ENCODE measurements around the gene GCHFR. TPM values are rescaled to one million over a fixed set of nuclear protein-coding genes. Genes with fewer than 3 reads are reported as not detected.

Gene GCHFR
- polyA plus RNA-seq, 3 donors, result 19.1 to 46.7 (median 45.9) TPM

- TF ChIP-seq, protein P1, sequence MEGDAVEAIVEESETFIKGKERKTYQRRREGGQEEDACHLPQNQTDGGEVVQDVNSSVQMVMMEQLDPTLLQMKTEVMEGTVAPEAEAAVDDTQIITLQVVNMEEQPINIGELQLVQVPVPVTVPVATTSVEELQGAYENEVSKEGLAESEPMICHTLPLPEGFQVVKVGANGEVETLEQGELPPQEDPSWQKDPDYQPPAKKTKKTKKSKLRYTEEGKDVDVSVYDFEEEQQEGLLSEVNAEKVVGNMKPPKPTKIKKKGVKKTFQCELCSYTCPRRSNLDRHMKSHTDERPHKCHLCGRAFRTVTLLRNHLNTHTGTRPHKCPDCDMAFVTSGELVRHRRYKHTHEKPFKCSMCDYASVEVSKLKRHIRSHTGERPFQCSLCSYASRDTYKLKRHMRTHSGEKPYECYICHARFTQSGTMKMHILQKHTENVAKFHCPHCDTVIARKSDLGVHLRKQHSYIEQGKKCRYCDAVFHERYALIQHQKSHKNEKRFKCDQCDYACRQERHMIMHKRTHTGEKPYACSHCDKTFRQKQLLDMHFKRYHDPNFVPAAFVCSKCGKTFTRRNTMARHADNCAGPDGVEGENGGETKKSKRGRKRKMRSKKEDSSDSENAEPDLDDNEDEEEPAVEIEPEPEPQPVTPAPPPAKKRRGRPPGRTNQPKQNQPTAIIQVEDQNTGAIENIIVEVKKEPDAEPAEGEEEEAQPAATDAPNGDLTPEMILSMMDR (IDR thresholded peaks at IDR 0.05), result no peak
- H3K27me3 ChIP-seq (ENCODE audit: control insufficient read depth in 2 of 2, insufficient read depth in 2 of 2, low read length in 2 of 2), result no peaks in the 10 kb centered on the region
- no peaks in the 10 kb centered on the region for H3K4me1 Mint-ChIP-seq
- no peaks in the 10 kb centered on the region for H3K9me3 Mint-ChIP-seq
- H3K36me3 Mint-ChIP-seq, result peaks cover 20 to 42% of the 10 kb centered on the region in 2 donors
- intact Hi-C loops (cut with micrococcal nuclease), result no loop called here
- H3K4me3 Mint-ChIP-seq, result no peak overlapping the region
- no peak overlapping the region for H2AFZ ChIP-seq (ENCODE audit: insufficient read depth, low read depth, low read length, poor library complexity, severe bottlenecking)
- H3K4me2 ChIP-seq (replicated peaks; ENCODE audit: extremely low read depth, low read length, poor library complexity, severe bottlenecking), result no peak overlapping the region
- peaks cover 0 to 2% (median 0%) of the 10 kb centered on the region in 3 donors for H3K27me3 Mint-ChIP-seq (ENCODE audit: low read depth in 3 of 3)
- H3K27ac ChIP-seq (ENCODE audit: low read depth in 1 of 2, low read length in 2 of 2), result no peak overlapping the region
- H3K36me3 ChIP-seq (replicated peaks in 1 of 2; ENCODE audit: control insufficient read depth in 1 of 2, insufficient read depth in 2 of 2, low read length in 2 of 2), result peaks cover 8 to 57% of the 10 kb centered on the region in 2 donors
- no peaks in the 10 kb centered on the region for H3K9me3 ChIP-seq (replicated peaks in 1 of 2; ENCODE audit: control insufficient read depth in 1 of 2, insufficient read depth in 1 of 2, low read length in 2 of 2)
- no peaks in the 10 kb centered on the region for H4K20me1 ChIP-seq (ENCODE audit: insufficient read depth, low read length)
- no peak overlapping the region for H3K4me3 ChIP-seq (replicated peaks in 1 of 3; ENCODE audit: low read depth in 2 of 3, low read length in 3 of 3)
- H3K9ac ChIP-seq (ENCODE audit: insufficient read depth, low read length, poor library complexity, severe bottlenecking), result no peak overlapping the region
- H3K79me2 ChIP-seq (ENCODE audit: insufficient read depth, low read length), result no peaks in the 10 kb centered on the region
- no peaks in the 10 kb centered on the region for H3K4me1 ChIP-seq (ENCODE audit: control insufficient read depth in 1 of 2, insufficient read depth in 2 of 2, low read length in 2 of 2)
- no peak for DNase-seq
- H3K27ac Mint-ChIP-seq, result peak overlapping the region in 1 of 7 donors; percentile 61
- WGBS (ENCODE audit: insufficient coverage), result 100% methylated on average over 1 of the region's 6 CpGs
Observed at GRCh38 chr15:40716165-40716564, 47.7 kb upstream of the GCHFR start.

DNA sequence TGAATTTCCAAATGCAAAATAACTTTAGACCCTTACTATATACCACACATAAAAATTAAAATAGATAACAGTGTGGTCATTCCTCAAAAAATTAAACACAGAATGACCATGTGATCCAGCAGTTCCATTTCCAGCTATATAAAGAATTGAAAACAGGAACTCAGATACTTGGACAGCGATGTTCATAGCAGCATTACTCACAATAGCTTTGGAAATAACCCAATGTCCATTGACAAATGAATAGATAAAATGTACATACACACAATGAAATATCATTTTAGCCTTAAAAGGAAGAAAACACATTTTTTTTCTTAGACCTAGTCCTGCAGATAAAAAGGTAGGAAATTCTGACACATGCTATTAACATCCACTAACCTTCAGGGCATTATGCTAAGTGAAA, 42.2 kb upstream of the GCHFR start:
- Mint-ChIP-seq H3K27ac (no peak overlapping the region), H3K4me3 (no peak overlapping the region), H3K4me1 (no peaks in the 10 kb centered on the region), H3K27me3 (ENCODE audit: low read depth in 3 of 3) (no peaks in the 10 kb centered on the region), H3K36me3 (peaks cover 19 to 48% of the 10 kb centered on the region in 2 donors), H3K9me3 (no peaks in the 10 kb centered on the region)
- Histone ChIP-seq H3K9me3 (replicated peaks in 1 of 2; ENCODE audit: control insufficient read depth in 1 of 2, insufficient read depth in 1 of 2, low read length in 2 of 2) (no peaks in the 10 kb centered on the region), H4K20me1 (ENCODE audit: insufficient read depth, low read length) (no peaks in the 10 kb centered on the region), H3K36me3 (replicated peaks in 1 of 2; ENCODE audit: control insufficient read depth in 1 of 2, insufficient read depth in 2 of 2, low read length in 2 of 2) (peaks cover 0 to 65% of the 10 kb centered on the region in 2 donors), H3K27ac (ENCODE audit: low read depth in 1 of 2, low read length in 2 of 2) (no peak overlapping the region), H3K27me3 (ENCODE audit: control insufficient read depth in 2 of 2, insufficient read depth in 2 of 2, low read length in 2 of 2) (no peaks in the 10 kb centered on the region), H3K4me3 (replicated peaks in 1 of 3; ENCODE audit: low read depth in 2 of 3, low read length in 3 of 3) (no peak overlapping the region), H3K9ac (ENCODE audit: insufficient read depth, low read length, poor library complexity, severe bottlenecking) (no peak overlapping the region), H3K79me2 (ENCODE audit: insufficient read depth, low read length) (no peaks in the 10 kb centered on the region), H3K4me2 (replicated peaks; ENCODE audit: extremely low read depth, low read length, poor library complexity, severe bottlenecking) (no peak overlapping the region), H3K4me1 (ENCODE audit: control insufficient read depth in 1 of 2, insufficient read depth in 2 of 2, low read length in 2 of 2) (no peaks in the 10 kb centered on the region), H2AFZ (ENCODE audit: insufficient read depth, low read depth, low read length, poor library complexity, severe bottlenecking) (no peak overlapping the region)
- WGBS (ENCODE audit: insufficient coverage), result no CpG with 5 or more reads among the region's 1 CpG
- intact Hi-C loops (cut with micrococcal nuclease), result no loop called here
- TF ChIP-seq, protein P1 (IDR thresholded peaks at IDR 0.05), result no peak
- no peak for DNase-seq
